Stimulated activated CD8-positive, alpha-beta memory T cell treated with anti-CD3 and anti-CD28 coated beads, Interleukin-4, amount 100 ng/mL, for 24 hours (primary cell): Measurements from ENCODE around the gene STK39.

ENCODE experiments used
- DNase-seq: peaks from one replicate; pipeline ENCODE4 v3.0.0-alpha.2; 2020; ENCODE audit warnings: low read depth

The STK39 gene

GRCh38 chr2:167990062-167990461 is 257.3 kb downstream of the STK39 start:
- DNase-seq = no peak

GRCh38 chr2:167988296-167988695 is 259.1 kb downstream of the STK39 start:
- DNase-seq = no peak

DNA sequence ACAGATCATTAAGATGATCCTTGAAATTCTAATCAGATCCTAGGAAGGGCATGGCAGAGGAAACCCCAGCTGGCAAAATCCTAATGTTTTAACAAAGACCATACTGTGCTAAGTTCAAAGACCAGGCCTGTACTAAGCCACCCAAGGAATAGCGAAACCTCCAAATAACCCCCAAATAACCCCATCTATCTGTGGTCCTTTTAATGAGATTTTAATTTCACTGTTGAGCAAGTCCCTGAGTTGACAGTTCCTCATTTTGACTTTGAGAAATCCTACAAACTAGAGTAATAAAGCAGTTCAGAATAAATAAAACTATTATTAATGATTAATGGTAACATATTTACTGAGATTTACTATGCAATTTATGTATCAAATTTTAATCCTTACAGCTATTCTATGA is 259.8 kb downstream of the STK39 start:
- no peak for DNase-seq

GRCh38 chr2:167987026-167987425 is 260.4 kb downstream of the STK39 start:
- no peak for DNase-seq

- no peak for DNase-seq
Observed at GRCh38 chr2:167986223-167986622, 261.2 kb downstream of the STK39 start.

DNA sequence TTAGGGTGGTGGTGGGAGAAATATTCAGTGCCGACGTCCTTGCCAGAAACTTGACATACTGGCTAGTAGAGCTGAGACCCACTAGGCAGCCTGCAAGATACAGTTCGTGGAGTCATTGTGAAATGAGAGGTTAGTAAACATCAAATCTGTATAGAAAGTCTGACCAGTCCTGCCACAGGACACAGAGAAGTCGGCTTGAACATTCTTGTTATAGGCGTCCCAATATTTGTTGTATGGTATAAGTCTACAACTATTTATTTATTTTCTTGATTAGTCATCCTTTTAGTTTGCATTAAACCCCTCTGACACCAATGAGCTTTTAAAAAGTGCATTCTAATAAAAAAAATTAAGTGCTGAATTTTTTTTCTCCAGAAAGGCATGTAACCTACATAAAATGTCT is 265.4 kb downstream of the STK39 start:
- no peak for DNase-seq

GRCh38 chr2:167980439-167980838 is 267.0 kb downstream of the STK39 start:
- no peak for DNase-seq

GRCh38 chr2:167972746-167973145 is 274.6 kb downstream of the STK39 start:
- DNase-seq = no peak

DNA sequence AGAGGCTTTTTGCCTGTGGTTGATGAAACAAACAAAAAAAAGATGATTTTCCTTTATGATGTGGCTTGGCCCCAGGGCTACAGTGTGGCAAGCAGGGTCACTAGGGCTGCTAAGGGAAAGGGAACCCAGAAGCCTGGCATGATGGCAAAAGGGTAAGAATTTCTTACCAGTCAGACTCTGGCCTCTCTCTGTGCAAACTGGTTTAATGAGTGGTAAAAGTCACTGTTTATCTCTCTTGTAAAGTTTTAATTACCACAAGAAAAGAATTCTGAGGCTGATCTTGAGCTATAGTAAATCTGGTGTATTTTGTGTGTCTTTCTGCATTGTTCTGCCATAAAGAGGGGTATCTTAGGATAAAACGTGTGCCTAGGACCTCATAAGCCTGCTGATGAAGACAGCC is 275.4 kb downstream of the STK39 start:
- DNase-seq = no peak

GRCh38 chr2:167966937-167967913 is 280.2 kb downstream of the STK39 start:
- DNase-seq = no peak

DNA sequence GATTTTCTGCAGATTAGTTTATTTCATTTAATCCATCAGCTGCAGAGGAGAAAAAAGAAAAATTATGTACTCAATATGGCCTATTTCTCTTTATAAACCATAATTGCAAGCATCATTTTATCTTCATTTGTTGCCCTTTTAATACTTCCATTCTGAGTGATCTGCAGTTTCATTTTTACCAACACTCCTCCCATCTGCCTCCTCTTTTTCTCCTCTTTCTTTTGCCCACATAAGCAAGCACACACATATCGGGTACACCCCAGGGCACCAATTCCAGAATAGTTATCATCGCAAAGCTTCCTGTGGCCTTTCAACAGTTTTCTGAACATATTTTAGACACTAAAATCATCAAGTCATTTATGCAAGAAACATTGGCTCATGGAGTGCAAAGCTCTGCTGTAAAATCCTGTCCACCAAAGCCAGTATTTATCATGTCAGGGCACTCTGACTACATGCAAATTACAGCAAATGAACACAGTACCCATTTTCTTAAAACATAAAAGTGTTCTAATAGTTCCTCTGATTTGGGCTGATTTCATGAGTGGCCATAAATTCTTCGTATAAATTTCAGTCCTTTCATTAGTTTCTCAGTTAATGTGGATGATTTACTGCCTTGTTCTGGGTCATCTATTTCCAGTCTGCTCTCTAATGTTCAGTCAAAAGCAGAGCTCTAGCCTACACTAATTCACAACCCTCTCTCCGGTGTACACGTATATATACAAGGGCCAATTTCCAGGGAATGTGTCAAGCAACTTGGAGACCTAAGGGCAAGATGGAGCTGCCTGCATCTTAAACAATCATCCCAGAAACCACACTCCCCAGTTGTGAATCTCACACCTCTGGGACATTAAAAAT is 281.3 kb downstream of the STK39 start:
- DNase-seq = no peak

- no peak for DNase-seq
Observed at GRCh38 chr2:167964650-167965413, 282.6 kb downstream of the STK39 start.

GRCh38 chr2:167963899-167964649 is 283.3 kb downstream of the STK39 start:
- DNase-seq = no peak

DNA sequence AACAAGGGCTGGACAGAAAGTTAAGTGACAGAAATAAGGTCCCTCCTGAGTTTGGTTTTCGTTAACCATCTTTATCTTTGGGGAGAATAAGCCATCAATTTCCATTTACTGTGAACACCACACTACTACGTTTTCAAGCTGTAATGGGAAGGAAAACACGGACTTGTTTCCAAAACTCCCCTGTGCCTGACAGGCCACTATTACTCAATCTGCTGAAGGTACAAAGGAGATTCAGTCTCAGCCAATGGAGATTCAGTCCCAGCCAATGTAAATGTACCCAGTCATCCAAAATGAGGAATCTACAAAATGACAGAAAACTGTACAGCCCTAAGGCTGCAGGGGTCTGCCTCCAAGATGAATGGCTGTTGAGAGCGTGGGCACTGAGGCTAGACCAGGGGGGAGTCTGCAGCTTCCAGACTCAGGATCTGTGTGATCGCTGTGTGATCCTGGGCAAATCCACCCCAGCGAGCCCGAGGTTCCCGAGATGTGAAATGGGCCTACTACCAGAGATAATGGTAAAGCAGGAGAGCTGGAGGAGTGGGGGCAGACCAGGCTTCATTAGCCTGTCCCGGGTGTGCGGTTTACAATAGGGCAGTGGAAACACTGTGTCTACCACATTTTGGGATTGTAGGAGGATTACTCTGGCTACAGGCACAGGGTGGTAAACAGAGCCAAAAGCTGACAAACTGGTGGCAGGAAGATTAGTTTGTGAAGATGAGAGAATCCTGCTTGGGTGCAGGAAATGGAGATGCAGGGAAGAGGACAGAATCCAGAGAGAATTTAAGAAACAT is 284.8 kb downstream of the STK39 start:
- DNase-seq = no peak

GRCh38 chr2:167961536-167962048 is 285.8 kb downstream of the STK39 start:
- no peak for DNase-seq

- no peak for DNase-seq
Observed at GRCh38 chr2:167960089-167960747, 287.2 kb downstream of the STK39 start.

DNA sequence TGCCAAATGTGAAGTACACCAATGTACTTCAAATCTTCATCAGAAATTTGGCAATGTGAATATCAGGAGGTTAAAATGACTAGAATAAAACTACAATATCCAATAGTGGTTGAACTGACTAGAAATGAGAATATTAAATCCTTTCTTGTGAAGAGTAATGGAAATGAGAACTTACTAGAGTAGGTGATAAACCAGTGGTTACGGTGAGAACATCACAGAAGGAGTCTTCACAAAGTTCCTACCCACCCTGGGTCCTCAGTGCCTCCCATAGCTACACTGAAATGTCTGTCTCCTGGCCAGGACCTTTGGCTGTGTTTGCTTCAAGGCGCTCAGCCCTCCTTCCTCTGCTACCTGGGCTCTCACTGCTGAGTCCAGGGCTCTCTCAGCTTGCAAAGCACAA is 289.7 kb downstream of the STK39 start:
- no peak for DNase-seq

DNA sequence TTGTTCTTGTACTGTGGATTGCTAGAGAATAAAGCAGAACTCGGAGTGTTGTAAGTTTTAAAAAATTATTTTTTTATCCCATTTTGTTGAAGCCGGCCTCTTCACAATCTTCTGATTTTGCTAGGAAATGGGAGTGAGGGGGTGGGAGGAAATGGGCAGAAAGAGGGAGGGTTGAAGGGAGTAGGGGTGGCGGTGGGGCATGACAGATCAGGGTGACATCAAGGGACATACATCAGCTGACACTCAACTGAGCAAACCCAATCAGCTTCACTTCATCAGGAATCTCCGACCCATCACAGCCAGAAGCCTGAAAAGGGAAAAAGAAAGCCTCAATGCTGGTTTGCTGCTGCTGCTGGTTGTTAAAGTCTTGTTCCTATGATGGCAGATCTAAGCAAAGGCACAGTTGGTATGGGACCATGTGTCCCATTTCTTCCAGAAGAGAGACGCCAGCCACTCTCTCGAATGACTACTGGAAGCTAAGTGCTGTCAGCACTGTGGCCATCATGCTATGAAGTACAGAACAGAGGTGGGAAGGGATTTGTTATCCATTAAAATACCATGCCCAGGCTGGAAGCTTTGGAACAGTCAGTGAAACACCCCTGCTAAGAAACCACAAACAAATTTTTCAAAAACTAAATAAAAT is 292.0 kb downstream of the STK39 start:
- DNase-seq = no peak

GRCh38 chr2:167954495-167954894 is 292.9 kb downstream of the STK39 start:
- no peak for DNase-seq
